SU-DHL-6 (cell line): Measurements from ENCODE around the gene OR1N1.

ENCODE experiments used
- H2AFZ ChIP-seq: fragments of 200-600 bp; sonication (generic); 2 replicates; pipeline ENCODE4 v1.6.1; 2014; ENCODE audit warnings: low read depth, mild to moderate bottlenecking, moderate library complexity, mixed read lengths, antibody characterized with exemption, low read length; ENCODE audit not compliant: severe bottlenecking
- H3F3A ChIP-seq: fragments of 200-600 bp; shearing (Covaris generic); 2 replicates; pipeline ENCODE4 v1.6.0; 2016; ENCODE audit warnings: antibody characterized with exemption, mild to moderate bottlenecking; ENCODE audit not compliant: insufficient read depth
- H3K27ac ChIP-seq: fragments of 200-600 bp; sonication (generic); 2 replicates; pipeline ENCODE4 v1.5.1; 2016; ENCODE audit warnings: low read depth, mild to moderate bottlenecking, low read length, moderate library complexity, mixed read lengths
- H3K27me3 ChIP-seq: fragments of 200-600 bp; sonication (generic), shearing (Covaris generic); 2 replicates; pipeline ENCODE4 v1.6.0; 2014; ENCODE audit warnings: mild to moderate bottlenecking, low read length
- H3K36me3 ChIP-seq: fragments of 200-600 bp; sonication (generic); 2 replicates; pipeline ENCODE4 v1.6.1; 2014; ENCODE audit warnings: mild to moderate bottlenecking, low read length, mixed read lengths
- H3K4me2 ChIP-seq: fragments of 300-600, 200-600 bp; shearing (Covaris generic), sonication (generic); 2 replicates; pipeline ENCODE4 v1.6.0; 2014; ENCODE audit warnings: low read length, low read depth, mild to moderate bottlenecking; ENCODE audit not compliant: poor library complexity, severe bottlenecking
- H3K4me3 ChIP-seq: fragments of 200-600 bp; sonication (generic); 2 replicates; pipeline ENCODE4 v1.5.1; 2014; ENCODE audit warnings: antibody characterized with exemption, low read length, mild to moderate bottlenecking, mixed read lengths; ENCODE audit not compliant: insufficient read depth, poor library complexity, severe bottlenecking
- H3K79me2 ChIP-seq: fragments of 200-600 bp; sonication (generic); 2 replicates; pipeline ENCODE4 v1.6.1; 2014; ENCODE audit warnings: mild to moderate bottlenecking, low read length, moderate library complexity; ENCODE audit not compliant: insufficient read depth
- H3K9ac ChIP-seq: fragments of 200-600 bp; sonication (generic); 2 replicates; pipeline ENCODE4 v1.7.0; 2014; ENCODE audit warnings: mild to moderate bottlenecking, low read length
- H3K9me2 ChIP-seq: fragments of 200-600 bp; sonication (generic); replicated peaks from 2 replicates; pipeline ENCODE4 v1.6.1; 2014; ENCODE audit warnings: low read length; ENCODE audit not compliant: insufficient read depth
- H3K9me3 ChIP-seq: fragments of 200-600 bp; sonication (generic); 2 replicates; pipeline ENCODE4 v1.6.1; 2014; ENCODE audit warnings: low read length, mixed read lengths; ENCODE audit not compliant: insufficient read depth
- H4K20me1 ChIP-seq: fragments of 200-600 bp; sonication (generic); 2 replicates; pipeline ENCODE4 v1.6.1; 2014; ENCODE audit warnings: low read depth, mild to moderate bottlenecking, antibody characterized with exemption, low read length, moderate library complexity, mixed read lengths
- CTCF ChIP-seq: fragments of 200-600 bp; sonication (generic); IDR thresholded peaks from one replicate; pipeline ENCODE4 v1.5.1; 2017; ENCODE audit warnings: antibody characterized with exemption, mild to moderate bottlenecking, low read length, moderate library complexity; ENCODE audit not compliant: insufficient read depth, poor library complexity, severe bottlenecking
- EZH2phosphoT487 ChIP-seq: fragments of 200-600 bp; sonication (generic), shearing (Covaris generic); conservative IDR thresholded peaks from 2 replicates; pipeline ENCODE4 v1.6.1; 2018; ENCODE audit warnings: mild to moderate bottlenecking, antibody characterized with exemption, low read length, moderate library complexity, mixed read lengths

Gene OR1N1

GRCh38 chr9:122527193-122527592, at the start of gene OR1N1:
TSS of gene OR1N1 (minus strand) at chr9:122527293. CDS start at chr9:122527293, 0 bp downstream.
- TF ChIP-seq CTCF (no peak), EZH2phosphoT487 (no peak)
- H3K4me2 ChIP-seq = no peak within 1 kb of the TSS

DNA sequence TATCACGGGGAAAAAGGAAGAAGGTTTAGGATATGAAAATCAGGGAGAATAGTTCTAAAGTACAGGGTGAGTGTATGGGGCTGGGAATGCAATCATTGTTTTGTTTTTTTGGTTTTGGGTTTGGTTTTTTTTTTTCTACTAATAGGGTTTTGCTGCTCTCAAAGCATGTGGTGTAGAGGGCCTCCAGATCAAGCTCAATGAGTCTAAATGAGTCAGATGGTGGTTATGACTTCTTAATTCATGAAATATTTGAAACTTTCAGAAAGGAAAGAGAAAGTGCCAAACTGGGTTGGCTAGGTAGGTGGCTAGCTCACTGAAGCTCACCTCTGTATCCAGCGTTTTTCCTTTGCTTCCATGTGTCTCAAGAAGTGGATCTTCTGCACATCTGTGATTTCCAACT, 45.4 kb upstream of the OR1N1 start:
- Histone ChIP-seq H3F3A (no peaks in the 10 kb centered on the region), H3K4me2 (no peak overlapping the region), H4K20me1 (no peaks in the 10 kb centered on the region), H3K79me2 (no peaks in the 10 kb centered on the region), H3K36me3 (no peaks in the 10 kb centered on the region), H3K9me3 (no peaks in the 10 kb centered on the region), H2AFZ (no peak overlapping the region), H3K27ac (no peak overlapping the region), H3K27me3 (no peaks in the 10 kb centered on the region), H3K9ac (no peak overlapping the region), H3K9me2 (no peaks in the 10 kb centered on the region), H3K4me3 (no peak overlapping the region)
- TF ChIP-seq CTCF (no peak), EZH2phosphoT487 (no peak)

More at GRCh38 chr9:122527193-122527592, at the start of gene OR1N1:
- no peaks in the 10 kb centered on the region for H4K20me1 ChIP-seq
- no peaks in the 10 kb centered on the region for H3K36me3 ChIP-seq
- H3K27ac ChIP-seq = no peak within 1 kb of the TSS
- H2AFZ ChIP-seq = no peak within 1 kb of the TSS
- H3K79me2 ChIP-seq = no peaks in the 10 kb centered on the region
- no peak within 1 kb of the TSS for H3K4me3 ChIP-seq
- H3K9ac ChIP-seq = no peak within 1 kb of the TSS
- no peaks in the 10 kb centered on the region for H3F3A ChIP-seq
- no peaks in the 10 kb centered on the region for H3K27me3 ChIP-seq
- no peaks in the 10 kb centered on the region for H3K9me2 ChIP-seq
- no peaks in the 10 kb centered on the region for H3K9me3 ChIP-seq

DNA sequence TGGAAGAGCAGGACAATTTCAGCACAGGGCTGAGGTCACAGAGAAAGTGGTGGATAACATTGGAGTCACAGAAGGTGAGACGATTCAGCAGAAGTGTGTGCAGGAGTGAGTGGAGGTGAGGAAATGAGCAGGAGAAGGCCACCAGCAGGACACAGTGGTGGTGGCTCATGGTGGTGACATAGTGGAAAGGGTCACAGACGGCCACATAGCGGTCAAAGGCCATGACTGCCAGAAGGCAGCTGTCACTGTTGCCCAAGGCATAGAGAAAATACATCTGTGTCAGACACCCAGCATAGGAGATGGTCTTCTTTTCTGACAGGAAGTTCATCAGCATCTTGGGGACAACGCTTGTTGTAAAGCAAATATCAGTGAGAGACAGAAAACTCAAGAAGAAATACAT, 40.8 kb upstream of the OR1N1 start:
- Histone ChIP-seq H3K9ac (no peak overlapping the region), H3K4me3 (no peak overlapping the region), H3K79me2 (no peaks in the 10 kb centered on the region), H4K20me1 (no peaks in the 10 kb centered on the region), H3K27me3 (no peaks in the 10 kb centered on the region), H3K9me3 (no peaks in the 10 kb centered on the region), H3K36me3 (no peaks in the 10 kb centered on the region), H3K9me2 (no peaks in the 10 kb centered on the region), H3K4me2 (no peak overlapping the region), H3K27ac (no peak overlapping the region), H2AFZ (no peak overlapping the region), H3F3A (no peaks in the 10 kb centered on the region)
- TF ChIP-seq EZH2phosphoT487 (no peak), CTCF (no peak)
